Chondrocyte (in vitro differentiated cells): Measurements from ENCODE around the gene GRHL3. TPM values are rescaled to one million over a fixed set of nuclear protein-coding genes. Genes with fewer than 3 reads are reported as not detected.

Source experiments
- DNase-seq: peaks from one replicate; pipeline ENCODE4 v3.0.0; 2021; ENCODE audit warnings: mixed read lengths, low spot score
- H3K27ac Mint-ChIP-seq: one replicate; pipeline ENCODE4 v1.8.0; 2021; ENCODE audit warnings: mild to moderate bottlenecking, moderate library complexity, mixed read lengths; ENCODE audit not compliant: unreplicated experiment
- H3K27me3 Mint-ChIP-seq: 2 replicates; pipeline ENCODE4 v1.8.0; 2021; ENCODE audit warnings: low read depth, mixed read lengths
- H3K36me3 Mint-ChIP-seq: 2 replicates; pipeline ENCODE4 v1.8.0; 2021; ENCODE audit warnings: low read depth, mixed read lengths
- H3K4me1 Mint-ChIP-seq: 2 replicates; pipeline ENCODE4 v1.8.0; 2021; ENCODE audit warnings: low read depth, mild to moderate bottlenecking, mixed read lengths
- H3K4me3 Mint-ChIP-seq: one replicate; pipeline ENCODE4 v1.8.0; 2021; ENCODE audit warnings: mild to moderate bottlenecking, moderate library complexity, mixed read lengths; ENCODE audit not compliant: unreplicated experiment
- H3K9me3 Mint-ChIP-seq: 2 replicates; pipeline ENCODE4 v1.8.0; 2021; ENCODE audit warnings: low read depth, mixed read lengths
- total RNA-seq: library from RNA; stranded (reverse); gene quantifications from 3 replicates; pipeline ENCODE4 v1.2.1, GENCODE V29; 2021
- TF ChIP-seq, protein P1 (sequence below): fragments of 200-600 bp; sonication (generic); IDR thresholded peaks from 2 replicates; pipeline ENCODE4 v1.5.0; 2021; ENCODE audit warnings: antibody characterized with exemption, mild to moderate bottlenecking, moderate library complexity

GRHL3 gene
- total RNA-seq, 1 donor from 2014 or later: 0.07 TPM

DNA sequence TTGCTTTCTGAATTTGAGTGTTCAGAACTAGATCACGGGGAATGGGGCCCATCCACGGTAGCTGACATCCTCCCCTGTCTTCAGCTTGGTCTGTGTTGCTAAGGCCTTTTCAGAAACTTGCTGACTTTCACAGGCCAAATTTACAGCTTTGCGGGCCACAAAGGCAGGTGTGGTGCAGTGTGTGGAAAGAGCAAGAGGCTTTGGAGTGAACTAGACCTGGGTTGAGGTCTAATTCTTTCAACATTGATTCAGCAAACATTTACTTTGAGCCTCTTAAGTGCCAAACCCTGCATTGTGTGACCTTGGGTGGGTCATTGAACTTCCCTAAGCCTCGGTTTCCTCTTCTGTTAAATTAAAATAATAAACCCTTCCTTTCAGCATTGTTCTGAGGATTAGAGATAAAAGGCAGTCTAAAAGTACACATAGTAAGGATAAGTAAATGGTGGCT is 70.1 kb downstream of the GRHL3 start:
- TF ChIP-seq, protein P1, sequence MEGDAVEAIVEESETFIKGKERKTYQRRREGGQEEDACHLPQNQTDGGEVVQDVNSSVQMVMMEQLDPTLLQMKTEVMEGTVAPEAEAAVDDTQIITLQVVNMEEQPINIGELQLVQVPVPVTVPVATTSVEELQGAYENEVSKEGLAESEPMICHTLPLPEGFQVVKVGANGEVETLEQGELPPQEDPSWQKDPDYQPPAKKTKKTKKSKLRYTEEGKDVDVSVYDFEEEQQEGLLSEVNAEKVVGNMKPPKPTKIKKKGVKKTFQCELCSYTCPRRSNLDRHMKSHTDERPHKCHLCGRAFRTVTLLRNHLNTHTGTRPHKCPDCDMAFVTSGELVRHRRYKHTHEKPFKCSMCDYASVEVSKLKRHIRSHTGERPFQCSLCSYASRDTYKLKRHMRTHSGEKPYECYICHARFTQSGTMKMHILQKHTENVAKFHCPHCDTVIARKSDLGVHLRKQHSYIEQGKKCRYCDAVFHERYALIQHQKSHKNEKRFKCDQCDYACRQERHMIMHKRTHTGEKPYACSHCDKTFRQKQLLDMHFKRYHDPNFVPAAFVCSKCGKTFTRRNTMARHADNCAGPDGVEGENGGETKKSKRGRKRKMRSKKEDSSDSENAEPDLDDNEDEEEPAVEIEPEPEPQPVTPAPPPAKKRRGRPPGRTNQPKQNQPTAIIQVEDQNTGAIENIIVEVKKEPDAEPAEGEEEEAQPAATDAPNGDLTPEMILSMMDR: no peak
- Mint-ChIP-seq H3K36me3 (peaks cover 1% of the 10 kb centered on the region), H3K4me1 (peaks cover 43% of the 10 kb centered on the region), H3K27ac (no peak overlapping the region), H3K4me3 (no peak overlapping the region), H3K27me3 (no peaks in the 10 kb centered on the region), H3K9me3 (no peaks in the 10 kb centered on the region)
- DNase-seq: no peak

DNA sequence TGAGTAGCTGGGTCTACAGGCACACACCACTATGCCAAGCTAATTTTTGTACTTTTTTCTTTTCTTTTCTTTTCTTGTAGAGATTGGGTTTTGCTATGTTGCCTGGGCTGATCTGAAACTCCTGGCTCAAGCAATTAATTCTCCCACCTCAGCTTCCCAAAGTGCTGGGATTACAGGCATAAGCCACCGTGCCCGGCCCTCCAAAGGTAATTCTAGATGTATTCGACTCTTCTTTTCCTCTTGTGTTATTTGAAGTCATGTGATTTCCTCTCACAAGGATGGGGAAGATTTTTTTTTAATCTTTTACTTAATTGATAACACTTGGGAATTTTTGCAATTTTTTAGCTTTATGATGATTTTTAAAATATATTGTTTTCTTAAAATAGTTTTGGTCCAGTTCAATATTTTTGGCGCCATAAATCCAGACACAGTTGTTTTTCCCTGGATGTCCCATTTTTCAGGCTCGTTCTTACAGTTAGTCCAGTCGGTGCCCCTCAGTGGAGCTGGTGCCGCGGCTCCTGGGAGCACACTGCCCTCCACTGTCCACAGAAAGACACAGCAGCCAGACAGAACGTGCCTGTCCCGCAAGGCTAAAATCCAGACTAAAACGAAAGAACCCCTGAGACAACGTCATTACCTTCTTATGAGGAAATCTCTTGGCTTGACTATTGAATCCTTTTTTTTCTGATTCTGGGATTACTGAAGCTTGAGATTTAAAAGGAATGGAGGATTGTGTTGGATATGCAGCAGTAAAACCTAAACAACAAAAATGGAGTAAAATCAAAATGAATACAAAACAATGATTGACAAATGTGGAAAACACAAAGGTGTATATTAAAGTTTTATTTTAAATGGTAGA is 72.0 kb downstream of the GRHL3 start:
- Mint-ChIP-seq H3K9me3 (no peaks in the 10 kb centered on the region), H3K4me1 (peaks cover 36% of the 10 kb centered on the region), H3K27me3 (no peaks in the 10 kb centered on the region), H3K4me3 (no peak overlapping the region), H3K27ac (peak overlapping the region; percentile 85), H3K36me3 (peaks cover 1% of the 10 kb centered on the region)
- DNase-seq: peak; percentile 71
- TF ChIP-seq, protein P1: peak; percentile 96

DNA sequence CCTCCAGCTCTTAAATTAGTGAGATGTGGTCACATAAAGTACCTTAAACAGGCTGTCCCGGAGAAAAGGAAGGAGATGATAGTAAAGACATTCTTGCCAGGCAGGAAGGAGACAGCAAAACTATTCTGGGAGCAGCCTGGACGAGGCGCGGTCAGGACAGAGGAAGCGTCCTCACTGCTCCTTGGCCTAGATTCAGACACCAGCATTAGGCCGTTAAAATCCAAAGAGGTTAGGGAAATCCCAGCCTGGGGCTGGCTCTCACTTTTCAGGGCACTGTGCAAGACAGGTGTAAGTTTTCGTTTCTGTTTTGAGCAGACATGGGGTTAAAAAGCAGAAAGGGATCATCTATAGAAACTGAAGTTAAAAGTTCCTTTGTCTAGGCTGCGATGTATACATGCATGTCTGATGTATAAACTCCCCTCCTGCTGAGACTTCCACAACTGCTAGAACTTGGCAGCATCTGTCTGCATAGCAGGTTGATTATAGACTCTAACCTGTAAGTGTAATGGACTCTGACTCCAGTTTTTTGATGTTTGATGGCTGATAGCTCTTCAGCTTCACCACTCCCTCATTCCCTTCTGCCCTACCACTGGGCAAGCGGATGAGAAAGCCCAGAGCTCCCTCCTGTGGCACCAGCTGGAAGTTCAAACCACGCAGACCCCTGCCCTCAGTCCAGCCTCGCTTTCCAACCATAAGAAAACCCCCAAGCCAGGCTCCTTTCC is 72.9 kb downstream of the GRHL3 start:
- H3K27ac Mint-ChIP-seq: peak overlapping the region; percentile 85
- TF ChIP-seq, protein P1: peak; percentile 90
- H3K27me3 Mint-ChIP-seq: no peaks in the 10 kb centered on the region
- H3K9me3 Mint-ChIP-seq: no peaks in the 10 kb centered on the region
- no peak overlapping the region for H3K4me3 Mint-ChIP-seq
- peaks cover 31% of the 10 kb centered on the region for H3K4me1 Mint-ChIP-seq
- no peak for DNase-seq
- H3K36me3 Mint-ChIP-seq: peaks cover 1% of the 10 kb centered on the region

GRCh38 chr1:24392604-24392946 is 73.4 kb downstream of the GRHL3 start:
- no peak overlapping the region for H3K4me3 Mint-ChIP-seq
- DNase-seq: no peak
- no peaks in the 10 kb centered on the region for H3K27me3 Mint-ChIP-seq
- peaks cover 4% of the 10 kb centered on the region for H3K36me3 Mint-ChIP-seq
- TF ChIP-seq, protein P1: peak; percentile 64
- H3K4me1 Mint-ChIP-seq: peaks cover 31% of the 10 kb centered on the region
- no peak overlapping the region for H3K27ac Mint-ChIP-seq
- H3K9me3 Mint-ChIP-seq: no peaks in the 10 kb centered on the region

GRCh38 chr1:24392982-24393650 is 74.0 kb downstream of the GRHL3 start:
- DNase-seq: no peak
- Mint-ChIP-seq H3K9me3 (no peaks in the 10 kb centered on the region), H3K4me1 (peaks cover 31% of the 10 kb centered on the region), H3K27me3 (no peaks in the 10 kb centered on the region), H3K27ac (no peak overlapping the region), H3K36me3 (peaks cover 4% of the 10 kb centered on the region), H3K4me3 (no peak overlapping the region)
- TF ChIP-seq, protein P1: no peak
